Measurements from ENCODE around the gene LORICRIN.

Gene LORICRIN

DNA sequence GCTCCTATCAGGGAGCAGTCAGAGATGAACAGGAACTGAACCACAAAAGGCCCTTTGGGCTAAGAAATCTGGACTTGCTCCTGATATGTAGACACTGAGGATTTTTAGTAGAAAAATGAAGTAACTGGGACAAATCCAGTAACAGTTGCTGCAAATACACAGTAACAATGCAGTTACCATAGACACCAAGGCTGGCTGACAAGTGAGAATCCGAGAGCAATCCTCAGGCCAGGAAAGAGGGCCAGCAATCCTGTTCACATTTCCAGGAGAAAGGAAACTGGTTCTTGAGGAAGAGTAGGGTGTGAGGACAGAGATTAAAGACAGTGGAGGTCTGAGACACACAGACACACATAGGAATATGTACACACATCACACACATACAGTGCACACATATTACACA, 9.3 kb upstream of the LORICRIN start:
- DNase-seq (ENCODE audit: low read depth, low spot score) = no peak

DNA sequence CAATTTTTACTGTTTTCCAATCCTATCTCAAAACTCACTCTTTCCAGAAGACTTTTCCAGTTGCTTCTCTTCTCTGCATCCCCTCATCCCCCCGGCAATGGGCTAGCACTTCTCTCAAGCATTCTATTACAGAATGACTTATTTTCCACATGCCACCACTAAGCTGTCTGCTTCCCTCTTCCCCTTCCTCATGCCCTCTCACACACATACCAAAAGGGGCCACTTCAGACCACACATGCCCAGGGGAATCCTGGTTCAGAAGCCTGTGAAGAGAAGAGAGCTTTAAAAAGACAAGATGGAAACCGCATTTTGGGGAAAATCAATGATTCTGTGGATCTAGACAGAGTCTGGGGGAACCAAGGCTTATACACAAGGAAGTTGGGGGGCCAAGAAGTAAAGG, 8.4 kb upstream of the LORICRIN start:
- no peak for DNase-seq (ENCODE audit: low read depth, low spot score)

DNA sequence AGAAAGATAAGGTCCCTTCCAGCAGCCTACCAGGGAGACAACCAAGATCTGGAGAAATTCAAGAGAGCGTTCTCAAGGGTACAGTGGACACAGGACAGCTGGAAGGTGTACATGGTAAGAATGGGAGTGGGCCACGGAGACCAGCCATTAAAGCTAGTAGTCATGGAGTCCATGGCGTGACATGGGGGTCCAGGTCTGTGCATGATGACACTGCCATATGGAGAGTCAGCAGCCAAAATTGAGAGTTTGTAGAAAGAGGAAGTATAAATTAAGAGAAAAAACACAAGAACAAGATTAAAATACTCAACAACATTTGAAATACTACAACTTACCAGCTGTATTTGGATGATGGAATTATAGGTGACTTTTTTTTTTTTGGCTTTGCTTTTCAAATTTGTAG, 7.9 kb upstream of the LORICRIN start:
- DNase-seq (ENCODE audit: low read depth, low spot score) = no peak

DNA sequence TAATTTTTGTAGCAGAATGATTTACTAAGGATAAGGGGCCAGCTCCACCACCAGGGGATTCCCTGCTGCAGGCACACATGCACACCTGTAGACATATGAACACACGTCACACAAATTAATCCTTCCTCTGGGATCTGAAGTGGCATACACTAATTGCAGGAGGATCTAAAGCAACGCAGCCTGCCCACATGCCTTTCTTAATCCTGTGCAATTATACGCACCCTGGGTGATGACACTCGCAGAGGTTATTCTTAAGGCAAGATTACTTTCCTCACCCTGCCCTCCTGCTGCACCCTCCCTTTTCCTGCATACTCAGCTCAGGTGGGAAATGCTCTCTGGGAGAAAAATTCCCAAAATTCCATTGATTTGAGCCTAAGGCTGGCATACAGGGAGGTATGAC, 7.5 kb upstream of the LORICRIN start:
- no peak for DNase-seq (ENCODE audit: low read depth, low spot score)

DNA sequence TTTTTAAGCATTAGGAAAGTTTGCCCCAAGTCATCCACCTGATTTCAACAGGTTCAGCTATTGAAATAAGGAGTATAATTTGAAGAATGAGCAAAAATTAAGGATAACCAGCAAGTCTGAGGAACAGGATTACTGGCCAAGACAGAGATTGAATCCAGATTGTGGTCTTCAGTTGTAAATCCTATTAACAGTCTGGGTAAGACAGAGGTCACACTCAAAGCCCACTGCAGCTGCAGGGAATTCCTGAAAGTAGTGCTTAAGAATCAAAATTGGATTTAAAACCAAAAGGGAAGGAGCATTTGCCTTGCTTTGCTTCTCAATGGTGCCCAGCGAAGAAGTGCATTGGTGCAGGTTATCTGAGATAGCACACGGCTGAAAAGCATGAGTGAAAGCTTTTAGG, 6.4 kb upstream of the LORICRIN start:
- no peak for DNase-seq (ENCODE audit: low read depth, low spot score)

DNA sequence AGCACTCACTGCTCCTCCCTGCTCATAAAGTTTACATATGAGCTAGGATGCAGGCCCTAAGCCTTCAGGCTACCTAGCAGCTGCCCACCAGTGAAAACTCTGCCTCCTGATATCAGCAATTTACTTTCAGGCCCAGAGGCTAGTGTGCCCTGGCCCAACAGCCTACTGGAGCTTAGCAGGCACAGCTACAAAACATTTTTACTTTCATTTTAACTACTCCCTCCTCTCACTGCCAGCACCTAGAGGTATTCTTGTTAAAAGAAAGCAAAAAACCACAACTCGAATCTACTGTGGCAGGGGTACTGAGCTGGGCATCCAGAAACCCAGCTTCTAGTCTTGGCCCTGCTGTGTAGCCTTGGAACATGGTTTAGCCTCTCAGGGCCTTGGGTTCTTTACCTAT, 5.8 kb upstream of the LORICRIN start:
- no peak for DNase-seq (ENCODE audit: low read depth, low spot score)

DNA sequence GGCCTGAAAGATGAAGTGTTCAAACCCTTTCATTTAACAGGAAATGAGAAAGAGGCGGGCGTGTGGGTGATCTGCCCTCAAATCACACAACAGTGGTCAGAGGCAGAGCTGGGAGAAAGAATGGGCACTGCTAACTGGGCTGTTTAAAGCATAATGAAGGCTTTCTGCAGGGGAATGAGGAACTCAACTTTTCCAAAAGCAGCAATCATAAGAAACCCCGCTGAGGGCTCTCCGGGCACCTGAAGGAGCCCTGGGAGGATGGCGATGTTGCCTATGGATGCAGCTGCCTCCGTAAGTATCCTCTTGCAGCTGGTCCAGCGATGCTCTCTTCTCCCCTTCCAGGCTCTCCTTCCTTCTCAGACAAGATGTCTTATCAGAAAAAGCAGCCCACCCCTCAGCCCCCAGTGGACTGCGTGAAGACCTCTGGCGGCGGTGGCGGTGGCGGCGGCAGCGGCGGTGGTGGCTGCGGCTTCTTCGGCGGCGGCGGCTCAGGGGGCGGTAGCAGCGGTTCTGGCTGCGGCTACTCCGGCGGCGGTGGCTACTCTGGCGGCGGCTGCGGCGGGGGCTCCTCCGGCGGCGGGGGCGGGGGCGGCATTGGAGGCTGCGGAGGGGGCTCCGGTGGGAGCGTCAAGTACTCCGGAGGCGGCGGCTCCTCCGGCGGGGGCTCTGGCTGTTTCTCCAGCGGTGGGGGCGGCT, 1.2 kb downstream of the LORICRIN start:
- peak; percentile 22 for DNase-seq (ENCODE audit: low read depth, low spot score)

DNA sequence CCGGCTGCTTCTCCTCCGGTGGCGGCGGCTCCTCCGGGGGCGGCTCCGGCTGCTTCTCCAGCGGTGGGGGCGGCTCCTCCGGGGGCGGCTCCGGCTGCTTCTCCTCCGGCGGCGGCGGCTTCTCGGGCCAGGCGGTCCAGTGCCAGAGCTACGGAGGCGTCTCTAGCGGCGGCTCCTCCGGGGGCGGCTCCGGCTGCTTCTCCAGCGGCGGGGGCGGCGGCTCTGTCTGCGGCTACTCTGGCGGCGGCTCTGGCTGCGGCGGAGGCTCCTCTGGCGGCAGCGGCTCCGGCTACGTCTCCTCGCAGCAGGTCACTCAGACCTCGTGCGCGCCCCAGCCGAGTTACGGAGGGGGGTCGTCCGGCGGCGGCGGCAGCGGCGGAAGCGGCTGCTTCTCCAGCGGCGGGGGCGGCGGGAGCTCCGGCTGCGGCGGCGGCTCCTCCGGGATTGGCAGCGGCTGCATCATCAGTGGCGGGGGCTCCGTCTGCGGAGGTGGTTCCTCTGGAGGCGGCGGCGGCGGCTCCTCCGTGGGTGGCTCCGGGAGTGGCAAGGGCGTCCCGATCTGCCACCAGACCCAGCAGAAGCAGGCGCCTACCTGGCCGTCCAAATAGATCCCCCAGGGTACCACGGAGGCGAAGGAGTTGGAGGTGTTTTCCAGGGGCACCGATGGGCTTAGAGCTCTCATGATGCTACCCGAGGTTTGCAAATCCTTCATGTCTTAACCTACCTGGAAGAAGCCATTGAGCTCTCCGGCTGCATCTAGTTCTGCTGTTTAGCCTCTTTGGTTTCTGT, 2.0 kb downstream of the LORICRIN start:
- peak; percentile 62 for DNase-seq (ENCODE audit: low read depth, low spot score)

DNA sequence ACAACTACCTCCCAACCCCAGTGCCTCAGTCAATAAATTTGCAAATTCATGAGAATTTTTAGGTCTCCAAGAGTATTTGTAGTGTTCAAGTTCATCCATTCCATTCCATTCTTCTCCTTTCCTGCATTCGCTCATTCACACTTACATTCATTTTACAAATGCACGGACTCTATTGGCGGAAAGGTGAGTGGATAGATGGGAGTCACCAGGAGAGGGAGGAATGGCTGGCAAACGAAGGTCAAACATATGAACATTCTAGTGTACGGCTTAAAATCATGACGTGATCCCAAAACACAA, 2.5 kb downstream of the LORICRIN start:
- no peak for DNase-seq (ENCODE audit: low read depth, low spot score)

DNA sequence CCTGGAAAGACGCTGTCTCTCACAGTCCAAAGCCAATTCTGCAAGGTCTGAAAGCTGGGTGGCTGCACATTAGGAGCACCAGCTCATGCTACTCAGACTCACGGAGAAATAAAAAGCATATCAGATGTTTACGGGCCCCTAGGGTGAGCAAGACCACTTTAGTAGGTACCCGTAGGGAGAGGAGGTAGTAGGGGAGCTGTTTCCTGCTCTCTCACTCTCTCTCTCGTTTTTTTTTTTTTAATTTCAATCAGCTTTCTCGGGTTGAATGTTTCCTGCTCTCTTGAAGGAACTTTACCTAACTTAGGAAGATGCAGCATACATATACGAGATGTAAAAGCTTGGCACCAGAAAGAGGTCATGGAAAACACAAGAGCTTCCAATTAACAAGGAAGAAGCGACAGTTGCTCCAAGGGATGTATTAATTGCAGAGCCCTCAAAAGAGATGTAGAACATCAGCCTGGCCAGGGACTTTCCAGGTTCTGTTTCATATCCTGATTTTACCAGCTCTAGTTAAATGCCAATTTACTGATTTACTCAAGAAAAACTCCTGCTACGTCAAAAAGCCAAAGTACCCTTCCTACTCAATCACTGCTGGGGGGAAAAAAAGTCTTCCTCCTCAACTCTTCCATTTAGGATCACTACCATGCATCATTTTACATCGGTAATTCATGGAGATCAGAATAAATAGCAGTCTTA, 3.1 kb downstream of the LORICRIN start:
- DNase-seq (ENCODE audit: low read depth, low spot score) = no peak

DNA sequence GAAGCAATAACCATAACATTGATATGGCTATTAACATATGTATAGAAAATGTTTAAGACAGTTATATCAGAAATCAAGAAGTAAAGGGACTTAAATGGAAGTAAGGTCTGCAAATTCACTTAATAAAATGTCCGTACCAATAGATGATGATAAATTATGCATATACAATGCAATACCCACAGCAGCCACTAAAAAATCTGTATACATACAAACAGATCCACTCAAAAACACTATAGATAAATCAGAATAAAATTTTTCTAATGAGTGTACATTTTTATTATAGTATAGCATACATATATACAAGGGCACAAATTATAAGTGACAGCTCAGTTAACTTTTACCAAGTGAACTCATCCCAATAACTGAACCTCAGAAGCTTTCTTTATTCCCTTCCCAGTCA, 6.0 kb downstream of the LORICRIN start:
- DNase-seq (ENCODE audit: low read depth, low spot score) = no peak

DNA sequence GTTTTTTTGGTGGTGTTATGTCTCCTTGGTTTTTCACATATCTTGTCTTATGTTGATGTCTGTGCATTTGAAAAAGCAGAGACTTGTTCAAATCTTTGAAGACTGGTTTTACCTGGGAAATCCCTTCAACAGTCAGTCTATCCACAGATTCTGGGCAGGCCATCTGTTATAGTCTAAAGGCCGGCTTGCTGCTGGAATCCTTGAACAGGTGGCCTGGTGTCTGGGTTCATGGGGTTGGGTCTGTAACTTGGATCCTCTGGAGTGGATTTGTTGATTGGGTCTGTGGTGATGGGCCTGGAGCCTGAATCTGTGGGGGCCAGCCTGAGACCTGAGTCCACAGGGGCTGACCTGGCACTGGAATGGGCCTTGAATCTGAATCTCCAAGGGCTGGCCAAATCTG, 12.2 kb downstream of the LORICRIN start:
- no peak for DNase-seq (ENCODE audit: low read depth, low spot score)

DNA sequence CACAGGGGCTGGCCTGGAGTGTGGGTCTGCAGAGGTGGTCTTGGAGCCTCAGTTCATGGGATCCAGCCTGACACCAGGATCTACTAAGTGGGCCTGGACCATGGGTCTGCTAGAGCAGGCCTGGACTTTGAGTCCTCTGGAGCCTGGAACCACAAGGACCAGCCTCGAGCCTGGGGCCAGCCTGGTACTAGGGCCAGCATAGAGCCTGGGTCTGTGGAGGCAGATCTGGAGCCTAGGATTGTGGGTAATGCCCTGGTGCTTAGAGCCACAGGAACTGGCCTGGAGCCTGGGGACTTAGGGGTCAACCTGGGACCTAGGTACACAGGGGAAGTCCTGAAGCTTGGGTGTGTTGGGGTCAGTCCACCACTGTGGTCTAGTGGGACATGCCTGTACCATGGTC, 12.7 kb downstream of the LORICRIN start:
- DNase-seq (ENCODE audit: low read depth, low spot score) = no peak

DNA sequence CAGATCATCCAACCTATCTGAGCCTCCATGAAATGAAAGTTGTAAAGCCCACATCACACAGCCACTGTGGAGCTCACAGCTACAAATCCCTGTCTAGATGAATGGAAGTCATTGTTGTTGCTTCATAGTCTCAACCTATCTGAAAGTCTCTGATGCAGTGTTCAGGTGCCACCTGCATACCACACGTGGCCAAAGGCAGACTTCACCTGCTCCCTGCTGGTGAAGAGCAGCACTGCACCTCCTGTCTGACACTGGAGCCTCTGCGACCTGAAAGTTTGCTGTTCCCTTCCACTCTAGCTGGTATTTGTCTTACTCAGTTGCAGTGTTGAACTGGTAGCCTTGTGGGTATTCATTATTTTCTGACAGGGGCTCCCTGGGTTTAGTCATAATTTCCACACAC, 18.4 kb downstream of the LORICRIN start:
- no peak for DNase-seq (ENCODE audit: low read depth, low spot score)

DNA sequence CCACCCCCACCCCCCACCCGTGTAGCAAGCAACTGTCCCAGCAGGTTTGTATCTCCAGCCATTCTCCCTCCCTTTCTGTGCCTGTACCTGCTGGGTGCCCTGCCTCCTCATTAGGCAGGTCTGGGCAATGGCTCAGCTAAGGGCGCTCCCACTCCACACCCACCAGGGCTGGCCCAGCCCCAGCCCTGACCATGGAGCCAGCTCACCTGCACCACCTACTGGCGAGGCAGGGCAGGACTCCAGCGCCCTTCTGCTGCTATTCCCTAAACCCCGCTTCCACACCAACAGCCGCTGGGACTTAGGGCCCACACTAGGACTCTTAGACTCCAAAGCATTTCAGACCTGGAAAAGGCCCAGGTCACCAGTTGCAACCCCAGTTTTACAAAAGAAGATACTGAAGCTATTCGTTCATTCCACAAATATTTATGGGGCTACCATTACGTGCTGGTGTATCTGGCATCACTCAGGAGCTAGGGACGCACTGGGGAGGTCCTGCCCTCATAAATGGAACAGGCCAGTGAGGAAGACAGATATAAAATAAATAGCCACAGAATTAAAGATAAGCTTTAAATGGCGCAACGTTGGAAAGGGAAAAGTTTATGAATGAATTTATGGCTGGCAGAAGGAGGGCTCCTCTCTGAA, 29.3 kb downstream of the LORICRIN start:
- no peak for DNase-seq (ENCODE audit: low read depth, low spot score)

DNA sequence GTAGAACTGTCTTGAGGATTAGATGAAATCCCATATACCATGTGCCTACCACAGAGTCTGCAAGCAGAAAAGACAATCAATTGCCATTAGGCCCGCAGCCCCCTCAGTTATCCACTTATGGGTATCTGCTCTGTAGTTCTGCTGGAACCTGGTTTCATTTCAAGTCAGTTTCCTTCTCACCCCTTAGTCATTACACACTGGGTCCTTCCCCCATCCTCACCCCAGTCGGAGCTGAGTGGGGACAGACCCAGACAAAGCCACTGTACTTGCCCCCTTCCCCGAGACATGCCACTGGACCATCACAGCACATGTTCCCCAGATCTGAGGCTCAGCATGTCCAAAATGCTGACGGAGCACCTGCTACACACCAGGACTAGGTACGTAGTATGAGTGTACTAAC, 32.0 kb downstream of the LORICRIN start:
- DNase-seq (ENCODE audit: low read depth, low spot score) = no peak

DNA sequence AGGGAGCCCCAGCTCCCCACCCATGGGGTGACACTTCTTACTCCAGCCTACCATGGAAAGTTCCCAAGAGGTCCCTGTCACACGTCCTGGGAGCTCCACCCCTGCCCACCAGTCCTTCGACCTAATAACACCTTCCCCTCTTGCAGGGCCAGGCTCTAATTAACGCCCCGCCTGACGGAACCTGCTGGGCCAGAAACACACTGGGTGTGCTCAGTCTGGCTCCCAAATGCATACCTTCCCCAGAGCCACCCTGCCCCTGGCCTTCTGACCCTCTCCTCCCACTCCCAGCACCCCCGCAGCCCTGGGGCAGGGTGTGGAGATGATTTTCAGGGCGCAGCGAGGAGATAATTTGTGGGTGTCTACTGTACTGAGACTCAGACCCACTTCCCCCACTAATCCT, 32.7 kb downstream of the LORICRIN start:
- no peak for DNase-seq (ENCODE audit: low read depth, low spot score)

DNA sequence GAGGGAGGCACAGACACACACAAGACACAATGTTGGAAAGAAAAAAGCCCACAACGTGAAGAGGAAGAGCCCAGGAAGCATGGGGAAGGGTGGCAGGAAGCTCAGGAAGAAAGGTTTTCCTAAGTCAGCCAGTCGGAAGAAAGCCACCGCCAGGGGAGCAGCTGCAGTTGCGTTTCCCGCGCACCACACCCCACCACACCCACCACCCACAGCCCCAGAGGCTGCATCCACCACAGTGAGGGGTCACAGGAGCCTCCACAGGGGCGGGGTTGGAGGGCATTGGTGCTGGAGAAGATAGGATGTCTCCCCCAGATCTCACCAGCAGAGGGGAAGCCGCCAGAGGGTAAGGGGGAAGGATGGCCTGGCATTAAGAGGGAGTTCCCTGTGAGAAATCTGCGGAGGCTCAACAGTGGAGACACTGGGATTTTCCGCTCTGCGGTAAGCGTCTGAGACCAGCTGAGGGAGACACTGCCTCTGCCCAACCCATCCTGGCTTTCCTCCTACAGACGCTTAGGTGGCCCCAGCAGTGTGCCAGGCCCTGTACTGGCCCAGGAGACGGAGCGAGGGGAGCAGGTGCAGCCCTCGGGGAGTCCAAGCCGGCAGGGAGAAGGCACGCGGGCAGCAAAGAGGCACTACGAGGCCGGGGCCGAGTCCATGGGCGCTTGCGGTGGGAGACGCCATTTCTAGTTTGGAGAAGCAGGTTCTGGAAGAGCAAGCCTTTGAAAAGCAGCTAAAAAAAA, 33.4 kb downstream of the LORICRIN start:
- DNase-seq (ENCODE audit: low read depth, low spot score) = no peak

DNA sequence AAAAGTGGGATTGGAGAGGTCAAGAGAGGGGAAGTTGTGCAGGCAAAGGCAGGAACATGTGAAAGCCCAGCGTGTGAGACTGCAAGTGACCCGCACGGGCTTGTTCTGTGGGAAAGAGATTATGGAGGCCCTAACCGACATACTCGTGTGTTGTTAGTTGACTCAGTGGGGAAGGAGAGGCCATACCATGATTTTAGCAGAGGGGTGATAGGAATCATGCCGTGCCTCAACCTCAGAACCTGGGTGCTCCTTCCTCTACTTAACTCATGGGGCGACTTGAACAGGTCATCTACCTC, 33.9 kb downstream of the LORICRIN start:
- DNase-seq (ENCODE audit: low read depth, low spot score) = no peak

DNA sequence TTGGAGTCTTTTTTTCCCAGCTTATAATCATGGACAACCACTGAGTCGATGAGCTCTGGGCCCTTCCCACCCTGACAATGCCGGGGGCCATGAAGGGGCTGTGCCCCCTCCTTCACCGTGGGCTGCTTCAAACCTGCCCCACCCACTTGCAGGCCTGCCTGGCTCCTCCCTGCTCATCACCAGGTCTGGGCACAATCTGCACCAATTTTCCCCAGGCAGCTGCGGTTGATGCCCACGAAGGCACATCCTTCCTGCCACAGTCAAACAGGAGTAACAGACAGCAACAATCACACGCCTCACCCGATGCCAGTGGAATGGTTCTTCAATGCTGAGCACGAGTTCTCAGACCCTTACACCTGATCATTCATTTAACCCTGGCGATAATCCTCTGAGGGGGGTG, 34.4 kb downstream of the LORICRIN start:
- DNase-seq (ENCODE audit: low read depth, low spot score) = no peak

DNA sequence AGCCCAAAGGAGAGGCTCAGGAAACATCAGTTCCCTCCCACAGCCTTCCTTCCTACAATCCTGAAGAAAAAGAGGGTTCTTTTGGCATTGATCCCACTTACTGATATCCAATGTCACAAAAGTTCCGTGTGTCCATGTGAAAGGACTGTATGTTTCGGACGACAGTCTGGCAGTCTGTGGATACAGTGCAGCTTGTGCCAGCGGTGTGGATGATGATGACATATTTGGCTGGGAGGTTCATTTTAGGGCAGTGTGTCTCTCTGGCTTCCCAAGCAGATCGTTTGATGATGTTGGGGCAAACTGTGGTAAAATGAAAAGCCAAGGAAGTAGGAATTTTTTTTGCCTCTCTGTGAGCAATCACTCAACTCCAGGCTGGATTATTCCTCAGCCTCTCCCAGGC, 42.8 kb downstream of the LORICRIN start:
- DNase-seq (ENCODE audit: low read depth, low spot score) = no peak

DNA sequence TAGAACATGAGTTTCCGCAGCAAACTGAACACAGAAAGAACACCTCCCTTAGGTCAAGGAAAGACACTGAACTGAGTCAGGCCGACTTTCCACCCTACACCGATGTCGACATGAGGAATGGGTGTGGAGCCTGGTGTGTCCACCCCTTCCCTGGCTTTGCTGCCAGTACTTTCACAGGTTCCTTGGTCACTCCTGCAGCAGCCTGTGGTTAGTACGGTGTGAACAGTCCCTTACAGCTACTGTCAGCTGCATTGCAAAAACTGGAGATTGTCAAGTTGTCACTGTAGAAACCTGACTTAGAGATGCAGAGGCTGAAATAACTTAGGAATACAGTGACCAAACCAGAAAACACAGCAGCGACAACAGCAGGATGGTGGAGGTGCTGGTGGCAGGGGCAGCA, 46.2 kb downstream of the LORICRIN start:
- no peak for DNase-seq (ENCODE audit: low read depth, low spot score)

Measured in astrocyte of the hippocampus (primary cell).